DMS153 (cell line): ENCODE data around the gene SLC35D3.
"Not testable (repeated sequence)": the region's sequence is repeated elsewhere in the genome, so short reads cannot be mapped to it uniquely, and the experiment has no call there.

Experiments used
- DNase-seq: peaks from one replicate; lab custom pipeline; 2025; lab: John Stamatoyannopoulos, UW

SLC35D3 gene

DNA sequence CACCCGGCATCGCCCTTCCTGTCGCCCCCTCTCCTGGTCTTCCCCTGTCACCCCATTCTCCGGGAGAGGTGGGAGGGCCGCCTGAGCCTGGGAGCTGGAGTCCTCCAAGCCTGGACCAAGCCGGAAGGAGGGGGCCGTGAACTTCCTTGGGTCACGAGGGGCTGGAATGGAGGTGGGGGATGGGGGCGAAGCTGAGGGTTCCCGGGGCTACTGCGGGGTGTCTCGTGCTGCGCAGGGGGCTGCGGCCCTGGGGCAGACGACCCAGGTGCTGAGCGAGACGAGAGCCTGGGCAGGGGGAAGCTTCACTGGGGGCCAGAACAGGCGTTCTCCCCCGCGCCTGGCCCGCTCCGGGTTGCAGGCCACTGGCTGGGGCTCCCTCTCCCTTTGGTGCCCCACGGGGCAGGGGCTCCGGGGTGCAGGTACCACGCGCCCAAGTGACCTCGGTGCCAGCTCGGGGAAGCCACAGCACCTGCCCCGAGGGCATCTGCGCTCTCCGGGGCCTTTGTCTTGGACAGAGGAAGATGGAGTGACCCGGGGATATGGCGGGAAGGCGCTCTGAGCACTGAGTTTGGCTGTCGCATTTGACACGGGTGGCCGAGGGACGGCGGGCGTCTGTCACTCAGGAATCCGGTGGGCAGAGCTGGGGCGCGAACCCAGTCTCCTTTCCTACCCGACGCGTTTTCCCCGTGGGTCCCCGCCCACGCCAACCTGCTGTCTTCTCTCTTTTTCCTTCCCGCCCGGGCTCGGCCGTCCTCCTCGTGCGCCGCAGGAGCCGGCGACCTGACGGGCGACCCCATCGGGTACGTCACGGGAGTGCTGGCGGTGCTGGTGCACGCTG lies 1.2 kb downstream of the SLC35D3 start:
- DNase-seq = no peak

DNA sequence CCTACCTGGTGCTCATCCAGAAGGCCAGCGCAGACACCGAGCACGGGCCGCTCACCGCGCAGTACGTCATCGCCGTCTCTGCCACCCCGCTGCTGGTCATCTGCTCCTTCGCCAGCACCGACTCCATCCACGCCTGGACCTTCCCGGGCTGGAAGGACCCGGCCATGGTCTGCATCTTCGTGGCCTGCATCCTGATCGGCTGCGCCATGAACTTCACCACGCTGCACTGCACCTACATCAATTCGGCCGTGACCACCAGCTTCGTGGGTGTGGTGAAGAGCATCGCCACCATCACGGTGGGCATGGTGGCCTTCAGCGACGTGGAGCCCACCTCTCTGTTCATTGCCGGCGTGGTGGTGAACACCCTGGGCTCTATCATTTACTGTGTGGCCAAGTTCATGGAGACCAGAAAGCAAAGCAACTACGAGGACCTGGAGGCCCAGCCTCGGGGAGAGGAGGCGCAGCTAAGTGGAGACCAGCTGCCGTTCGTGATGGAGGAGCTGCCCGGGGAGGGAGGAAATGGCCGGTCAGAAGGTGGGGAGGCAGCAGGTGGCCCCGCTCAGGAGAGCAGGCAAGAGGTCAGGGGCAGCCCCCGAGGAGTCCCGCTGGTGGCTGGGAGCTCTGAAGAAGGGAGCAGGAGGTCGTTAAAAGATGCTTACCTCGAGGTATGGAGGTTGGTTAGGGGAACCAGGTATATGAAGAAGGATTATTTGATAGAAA lies 2.0 kb downstream of the SLC35D3 start:
- no peak for DNase-seq

- no peak for DNase-seq
These were observed 4.3 kb downstream of the SLC35D3 start for GRCh38 chr6:136926383-136926782.

DNA sequence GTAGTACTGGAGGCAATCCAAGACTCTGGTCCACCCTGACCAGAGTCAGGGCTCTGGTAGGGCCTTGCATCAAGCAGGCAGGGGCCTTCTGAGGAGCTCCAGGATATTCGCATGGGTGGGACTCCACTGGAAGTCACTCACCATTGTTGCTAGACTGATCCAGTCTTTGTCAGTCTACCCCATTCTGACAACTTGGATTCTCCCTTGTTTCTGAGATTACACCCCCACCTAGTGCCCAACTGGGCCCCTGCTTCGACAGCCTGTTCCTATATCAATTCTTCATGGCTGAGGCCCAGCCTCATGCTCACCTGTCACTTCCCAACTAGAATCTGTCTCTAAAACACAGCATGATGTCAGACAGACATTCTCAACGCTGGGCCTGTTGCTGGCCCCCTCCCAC lies 5.2 kb downstream of the SLC35D3 start:
- DNase-seq = no peak

- DNase-seq = no peak
These were observed 8.4 kb downstream of the SLC35D3 start for GRCh38 chr6:136930528-136930927.

GRCh38 chr6:136932599-136932998 lies 10.5 kb downstream of the SLC35D3 start:
- DNase-seq = no peak

DNA sequence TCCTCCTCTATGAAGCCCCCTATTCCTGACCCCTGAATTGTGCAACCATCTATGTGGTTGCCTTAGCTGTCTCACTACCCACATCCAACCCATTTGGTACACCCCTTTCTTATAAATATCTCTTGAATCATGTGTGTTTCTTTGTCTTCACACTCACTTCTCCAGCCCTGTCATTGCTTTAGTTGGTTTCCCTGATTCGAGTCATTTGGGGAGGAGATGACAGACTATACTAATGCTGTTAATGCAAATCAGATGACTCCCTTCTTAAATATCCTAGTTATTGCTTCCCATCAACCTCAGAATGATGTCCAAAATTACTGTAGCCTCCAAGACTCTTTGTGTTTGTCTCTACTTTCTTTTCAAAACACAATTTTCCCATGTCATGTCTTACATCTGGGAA lies 23.0 kb downstream of the SLC35D3 start:
- DNase-seq = no peak

GRCh38 chr6:136945711-136946121 lies 23.6 kb downstream of the SLC35D3 start:
- no peak for DNase-seq

- no peak for DNase-seq
These were observed 24.9 kb downstream of the SLC35D3 start for GRCh38 chr6:136947037-136947436.

GRCh38 chr6:136949957-136950356 lies 27.9 kb downstream of the SLC35D3 start:
- DNase-seq = not testable (repeated sequence)

DNA sequence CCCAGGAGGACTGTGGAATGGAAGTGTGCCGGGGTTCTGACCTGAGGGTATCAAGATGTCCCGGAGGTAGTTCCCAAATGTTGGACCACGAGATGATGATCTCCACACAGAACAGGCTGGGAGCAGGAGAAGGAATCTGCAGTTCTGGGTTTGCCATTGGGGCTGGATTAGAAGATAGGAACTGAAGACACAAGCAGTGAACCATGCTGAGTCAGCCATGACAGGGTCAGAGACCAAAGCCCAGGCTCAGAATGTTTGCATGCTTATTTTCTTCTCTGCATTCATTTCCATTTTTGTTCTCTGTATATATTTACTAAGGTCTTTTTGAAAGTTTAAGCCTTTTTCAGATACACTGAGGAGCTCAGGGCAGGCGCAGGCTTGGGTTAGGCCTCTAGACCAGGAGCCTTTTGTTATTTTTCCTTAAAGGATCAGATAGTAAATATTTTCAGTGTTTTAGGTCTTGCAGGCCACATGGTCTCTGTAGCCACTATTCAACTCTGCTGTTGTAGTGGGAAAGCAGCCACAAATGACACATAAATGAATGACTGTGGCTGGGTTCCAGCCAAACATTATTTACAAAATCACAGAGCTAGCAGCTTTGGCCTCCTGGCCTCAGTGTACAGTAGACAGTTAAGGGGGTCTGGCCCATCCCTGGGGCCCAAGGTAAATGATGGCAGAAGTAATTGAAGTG lies 28.5 kb downstream of the SLC35D3 start:
- DNase-seq = no peak

- peak; percentile 64 for DNase-seq
These were observed 30.7 kb downstream of the SLC35D3 start for GRCh38 chr6:136952714-136953260.

- no peak for DNase-seq
These were observed 33.0 kb downstream of the SLC35D3 start for GRCh38 chr6:136955123-136955522.

- DNase-seq = peak; percentile 91
These were observed 34.8 kb downstream of the SLC35D3 start for GRCh38 chr6:136956590-136957544.

DNA sequence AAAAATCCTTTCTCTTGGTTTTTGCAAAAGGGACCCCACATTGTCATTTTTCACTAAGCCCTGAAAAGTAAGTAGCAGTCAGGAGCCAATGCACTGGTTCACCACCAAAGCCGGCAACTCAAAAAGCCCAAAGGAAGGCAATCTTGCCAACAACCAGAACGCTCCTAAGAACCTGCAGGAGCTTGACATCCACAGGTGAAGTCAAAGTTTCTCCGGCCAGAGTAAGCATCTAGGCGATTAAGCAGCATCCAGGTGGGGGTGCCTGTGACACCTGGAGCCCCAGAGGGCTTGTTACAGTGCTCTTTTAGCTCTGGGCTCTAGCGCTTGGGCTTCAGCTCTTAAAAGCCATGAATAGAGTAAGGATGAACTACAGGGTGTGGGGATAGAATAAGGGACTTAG lies 36.1 kb downstream of the SLC35D3 start:
- DNase-seq = no peak

- peak; percentile 96 for DNase-seq
These were observed 37.4 kb downstream of the SLC35D3 start for GRCh38 chr6:136959471-136959891.

DNA sequence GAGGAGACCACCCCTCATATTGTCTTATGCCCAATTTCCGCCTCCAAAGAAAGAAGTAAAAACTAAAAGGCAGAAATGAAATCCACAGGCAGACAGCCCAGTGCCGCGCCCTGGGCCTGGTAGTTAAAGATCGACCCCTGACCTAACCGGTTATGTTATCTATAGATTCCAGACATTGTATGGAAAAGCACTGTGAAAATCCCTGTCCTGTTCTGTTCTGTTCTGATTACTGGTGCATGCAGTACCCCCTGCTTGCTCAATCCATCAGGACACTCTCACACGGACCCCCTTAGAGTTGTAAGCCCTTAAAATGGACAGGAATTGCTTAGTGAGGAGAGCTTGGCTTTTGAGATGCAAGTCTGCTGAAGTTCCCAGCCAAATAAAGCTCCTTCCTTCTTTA lies 37.8 kb downstream of the SLC35D3 start:
- not testable (repeated sequence) for DNase-seq

- no peak for DNase-seq
These were observed 38.7 kb downstream of the SLC35D3 start for GRCh38 chr6:136960781-136961180.

DNA sequence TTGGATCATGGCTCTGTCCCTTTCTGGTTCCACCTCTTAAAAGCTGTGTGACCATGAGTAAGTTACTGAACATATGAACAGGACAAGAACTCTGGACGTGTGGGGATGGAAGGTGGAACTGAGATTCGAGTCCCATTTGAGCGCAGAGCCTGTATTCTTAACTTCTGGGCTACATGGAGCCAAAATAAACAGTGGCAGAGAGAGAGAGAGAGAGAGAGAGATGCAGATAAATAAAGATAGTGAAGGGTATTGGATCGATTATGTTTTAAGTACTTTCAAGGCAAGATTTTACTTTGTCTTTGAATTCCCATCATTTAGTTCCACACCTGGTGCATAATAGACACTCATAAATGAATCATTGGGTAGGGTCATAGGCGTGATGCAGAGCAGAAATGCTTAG lies 39.7 kb downstream of the SLC35D3 start:
- peak; percentile 73 for DNase-seq

- peak; percentile 98 for DNase-seq
These were observed 40.6 kb downstream of the SLC35D3 start for GRCh38 chr6:136962661-136963060.

DNA sequence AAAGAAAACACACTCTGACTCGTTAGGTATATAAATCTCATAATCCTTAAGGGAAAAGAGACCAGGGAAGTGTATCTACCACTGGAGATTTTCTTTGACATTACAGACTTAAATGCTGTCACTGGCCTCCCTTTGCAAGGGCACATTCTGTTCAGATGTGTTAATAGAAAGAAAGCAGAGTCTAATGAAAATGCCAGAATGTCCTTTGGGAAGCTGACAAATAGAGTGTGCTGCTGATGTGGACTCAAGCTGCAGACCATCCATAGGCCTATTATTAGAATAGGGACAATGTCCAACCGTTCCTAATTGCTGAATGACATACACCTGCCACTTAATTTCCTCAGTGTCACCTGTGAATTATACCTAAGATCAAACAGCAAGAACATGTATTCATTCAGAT lies 41.2 kb downstream of the SLC35D3 start:
- peak; percentile 34 for DNase-seq
